ENCODE data around the gene THSD7B.

- TF ChIP-seq EP300 (IDR thresholded peaks at IDR 0.05; ENCODE audit: borderline replicate concordance): no peak
- no peak for TF ChIP-seq ZBTB7A (IDR thresholded peaks at IDR 0.05; ENCODE audit: low read depth)
- no peak for TF ChIP-seq YY1 (IDR thresholded peaks at IDR 0.05; ENCODE audit: low read depth)
- no peak for TF ChIP-seq TAF1 (IDR thresholded peaks at IDR 0.05; ENCODE audit: low read depth)
- TF ChIP-seq FOXM1 (IDR thresholded peaks at IDR 0.05; ENCODE audit: borderline replicate concordance, low read depth): no peak
- no peak for TF ChIP-seq TCF12 (IDR thresholded peaks at IDR 0.05; ENCODE audit: low read depth)
- TF ChIP-seq, protein P1, sequence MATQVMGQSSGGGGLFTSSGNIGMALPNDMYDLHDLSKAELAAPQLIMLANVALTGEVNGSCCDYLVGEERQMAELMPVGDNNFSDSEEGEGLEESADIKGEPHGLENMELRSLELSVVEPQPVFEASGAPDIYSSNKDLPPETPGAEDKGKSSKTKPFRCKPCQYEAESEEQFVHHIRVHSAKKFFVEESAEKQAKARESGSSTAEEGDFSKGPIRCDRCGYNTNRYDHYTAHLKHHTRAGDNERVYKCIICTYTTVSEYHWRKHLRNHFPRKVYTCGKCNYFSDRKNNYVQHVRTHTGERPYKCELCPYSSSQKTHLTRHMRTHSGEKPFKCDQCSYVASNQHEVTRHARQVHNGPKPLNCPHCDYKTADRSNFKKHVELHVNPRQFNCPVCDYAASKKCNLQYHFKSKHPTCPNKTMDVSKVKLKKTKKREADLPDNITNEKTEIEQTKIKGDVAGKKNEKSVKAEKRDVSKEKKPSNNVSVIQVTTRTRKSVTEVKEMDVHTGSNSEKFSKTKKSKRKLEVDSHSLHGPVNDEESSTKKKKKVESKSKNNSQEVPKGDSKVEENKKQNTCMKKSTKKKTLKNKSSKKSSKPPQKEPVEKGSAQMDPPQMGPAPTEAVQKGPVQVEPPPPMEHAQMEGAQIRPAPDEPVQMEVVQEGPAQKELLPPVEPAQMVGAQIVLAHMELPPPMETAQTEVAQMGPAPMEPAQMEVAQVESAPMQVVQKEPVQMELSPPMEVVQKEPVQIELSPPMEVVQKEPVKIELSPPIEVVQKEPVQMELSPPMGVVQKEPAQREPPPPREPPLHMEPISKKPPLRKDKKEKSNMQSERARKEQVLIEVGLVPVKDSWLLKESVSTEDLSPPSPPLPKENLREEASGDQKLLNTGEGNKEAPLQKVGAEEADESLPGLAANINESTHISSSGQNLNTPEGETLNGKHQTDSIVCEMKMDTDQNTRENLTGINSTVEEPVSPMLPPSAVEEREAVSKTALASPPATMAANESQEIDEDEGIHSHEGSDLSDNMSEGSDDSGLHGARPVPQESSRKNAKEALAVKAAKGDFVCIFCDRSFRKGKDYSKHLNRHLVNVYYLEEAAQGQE (IDR thresholded peaks at IDR 0.05; ENCODE audit: low read depth): peak; percentile 32; the same call in 1 of the 2 replicates
- no peak for TF ChIP-seq CEBPB (IDR thresholded peaks at IDR 0.05)
- no peak for TF ChIP-seq MAX (IDR thresholded peaks at IDR 0.05)
- TF ChIP-seq CREB1 (IDR thresholded peaks at IDR 0.05; ENCODE audit: low read depth): no peak
- TF ChIP-seq NFIC (IDR thresholded peaks at IDR 0.05): no peak
- no peak for TF ChIP-seq EGR1 (IDR thresholded peaks at IDR 0.05)
- no peak for TF ChIP-seq RAD21 (IDR thresholded peaks at IDR 0.05; ENCODE audit: low read depth)
Observed at GRCh38 chr2:137381731-137382130, 616.4 kb downstream of the THSD7B start.
